ENCODE data around the gene KCNE5.
"Not testable (repeated sequence)": the region's sequence is repeated elsewhere in the genome, so short reads cannot be mapped to it uniquely, and the experiment has no call there.

The KCNE5 gene, protein sequence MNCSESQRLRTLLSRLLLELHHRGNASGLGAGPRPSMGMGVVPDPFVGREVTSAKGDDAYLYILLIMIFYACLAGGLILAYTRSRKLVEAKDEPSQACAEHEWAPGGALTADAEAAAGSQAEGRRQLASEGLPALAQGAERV

DNA sequence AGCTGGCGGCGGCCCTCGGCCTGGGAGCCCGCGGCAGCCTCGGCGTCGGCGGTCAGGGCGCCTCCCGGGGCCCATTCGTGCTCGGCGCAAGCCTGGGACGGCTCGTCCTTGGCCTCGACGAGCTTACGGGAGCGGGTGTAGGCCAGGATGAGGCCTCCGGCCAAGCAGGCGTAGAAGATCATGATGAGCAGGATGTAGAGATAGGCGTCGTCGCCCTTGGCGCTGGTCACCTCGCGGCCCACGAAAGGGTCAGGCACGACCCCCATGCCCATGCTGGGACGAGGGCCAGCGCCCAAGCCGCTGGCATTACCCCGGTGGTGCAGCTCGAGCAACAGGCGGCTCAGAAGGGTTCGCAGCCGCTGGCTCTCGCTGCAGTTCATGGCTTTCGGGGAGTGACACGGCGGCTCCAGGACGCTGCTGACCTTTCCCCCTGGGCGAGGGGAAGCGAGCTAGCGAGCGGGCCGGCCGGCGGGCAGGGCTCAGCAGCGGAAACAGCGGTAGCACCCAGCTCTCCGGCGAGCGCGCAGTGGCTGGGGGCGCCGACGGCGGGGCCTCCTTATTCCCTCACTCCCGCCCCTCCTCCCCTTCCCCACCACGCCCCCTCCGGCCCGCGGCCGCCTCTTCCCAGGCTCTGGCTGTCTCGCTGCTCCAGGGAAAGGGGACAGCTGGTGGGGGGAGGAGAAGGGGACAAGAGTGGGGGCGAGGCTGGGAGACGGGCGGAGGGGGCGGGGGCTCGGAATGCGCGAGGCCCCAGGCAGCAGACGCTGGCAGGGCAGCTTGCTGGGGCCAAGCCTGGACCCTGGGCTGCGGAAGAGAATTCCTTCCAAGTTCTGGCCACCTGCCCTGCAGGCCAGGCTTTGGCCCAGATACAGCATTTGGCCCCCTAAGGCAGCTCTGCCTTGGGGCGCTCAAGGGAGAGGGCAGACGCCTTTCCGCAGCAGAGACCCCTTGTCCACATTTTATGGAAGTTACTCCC lies at the start of gene KCNE5:
TSS of gene KCNE5 (minus strand) at position 532 of the 976 bp plus-strand sequence. CDS start at position 380, 152 bp downstream.
- no peak for DNase-seq

DNA sequence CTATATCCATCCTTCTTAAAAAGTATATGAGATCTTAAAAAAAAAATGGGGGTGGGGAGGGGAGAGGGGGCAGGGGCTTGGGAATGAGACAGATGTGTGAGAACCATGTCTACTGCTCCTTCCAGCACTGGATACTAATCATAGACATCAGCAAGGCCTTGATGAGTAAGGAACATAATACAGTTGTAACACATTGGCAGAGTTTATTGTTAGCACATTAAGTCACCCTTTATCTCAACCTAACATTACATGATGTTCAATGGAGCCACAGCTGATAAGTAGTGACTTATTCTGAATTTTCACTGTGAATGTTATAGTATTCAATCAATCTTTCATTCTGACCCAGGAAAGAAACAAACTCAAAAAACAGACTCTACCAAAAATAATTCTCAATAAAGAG lies 47.3 kb upstream of the KCNE5 start:
- DNase-seq = no peak

DNA sequence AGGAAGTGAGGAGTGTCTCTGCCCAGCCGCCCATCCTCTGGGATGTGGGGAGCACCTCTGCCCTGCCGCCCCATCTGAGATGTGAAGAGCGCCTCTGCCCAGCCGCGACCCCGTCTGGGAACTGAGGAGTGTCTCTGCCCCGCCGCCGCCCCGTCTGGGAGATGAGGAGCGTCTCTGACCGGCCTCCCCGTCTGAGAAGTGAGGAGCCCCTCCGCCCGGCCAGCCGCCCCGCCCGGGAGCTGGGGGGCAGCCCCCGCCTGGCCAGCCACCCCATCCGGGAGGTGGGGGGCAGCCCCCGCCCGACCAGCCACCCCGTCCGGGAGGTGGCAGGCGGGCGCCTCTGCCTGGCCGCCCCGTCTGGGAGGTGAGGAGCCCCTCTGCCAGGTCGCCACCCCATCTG lies 46.2 kb upstream of the KCNE5 start:
- not testable (repeated sequence) for DNase-seq

DNA sequence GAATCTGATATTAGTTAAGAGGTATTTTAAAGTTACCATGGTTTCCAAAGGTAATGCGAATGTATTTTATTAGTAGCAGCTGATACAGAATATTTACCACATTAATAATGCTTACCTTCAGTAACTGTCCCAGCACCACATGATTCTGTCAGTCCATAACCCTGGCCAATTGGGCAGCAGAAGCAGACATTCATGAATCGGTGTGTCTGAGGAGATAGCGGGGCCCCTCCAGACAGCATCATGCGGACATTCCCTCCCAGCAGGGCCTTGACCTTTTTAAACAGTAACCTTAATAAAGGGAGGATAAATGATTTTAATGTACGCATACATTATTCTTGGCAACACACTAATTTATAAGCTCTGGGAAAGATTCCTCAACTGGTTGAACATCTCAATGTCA lies 43.0 kb upstream of the KCNE5 start:
- no peak for DNase-seq

DNA sequence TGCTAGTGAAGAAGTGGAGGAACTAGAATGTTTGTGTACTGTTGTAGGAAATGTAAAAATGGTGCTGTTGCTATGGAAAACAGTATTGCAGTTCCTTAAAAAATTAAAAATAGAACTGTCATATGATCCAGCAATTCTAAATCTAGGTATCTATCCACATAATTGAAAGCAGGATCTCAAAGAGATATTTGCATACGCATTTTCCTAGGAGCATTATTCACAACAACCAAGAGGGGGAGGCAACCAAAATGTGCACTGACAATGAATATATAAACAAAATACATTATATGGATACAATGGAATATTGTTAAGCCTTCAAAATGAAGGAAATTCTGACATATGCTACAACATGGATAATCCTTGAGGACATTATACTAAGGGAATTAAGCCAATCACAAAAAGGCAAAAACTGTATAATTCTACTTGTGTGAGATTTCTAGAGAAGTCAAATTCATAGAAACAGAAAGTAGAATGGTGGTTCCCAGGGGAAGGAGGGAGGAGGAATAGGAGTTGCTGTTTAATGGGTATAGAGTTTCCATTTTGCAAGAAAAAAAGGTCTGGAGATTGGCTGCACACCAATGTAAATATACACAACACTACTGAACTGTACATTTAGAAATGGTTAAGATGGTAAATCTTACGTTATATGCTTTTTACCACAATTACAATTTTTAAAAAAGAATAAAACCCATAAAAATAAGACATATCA lies 35.6 kb upstream of the KCNE5 start:
- DNase-seq = no peak

DNA sequence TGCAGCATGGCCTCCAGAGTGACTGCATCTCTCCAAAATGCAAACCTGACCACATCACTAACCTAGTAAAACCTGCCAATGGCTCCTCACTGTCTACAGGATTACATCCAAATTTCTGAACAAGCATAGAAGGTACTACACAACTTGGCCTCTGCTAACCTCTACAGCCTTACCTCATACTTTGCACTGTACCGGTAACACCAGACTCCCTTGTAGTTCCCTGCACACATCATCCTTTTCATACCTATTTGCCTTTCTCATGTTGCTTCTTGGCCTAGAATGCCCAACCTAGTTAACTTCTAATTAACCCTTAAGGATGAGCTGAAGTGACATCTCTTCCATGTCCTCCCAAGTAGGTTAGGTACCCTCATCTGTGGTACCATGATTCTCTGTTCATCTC lies 33.4 kb upstream of the KCNE5 start:
- DNase-seq = no peak

DNA sequence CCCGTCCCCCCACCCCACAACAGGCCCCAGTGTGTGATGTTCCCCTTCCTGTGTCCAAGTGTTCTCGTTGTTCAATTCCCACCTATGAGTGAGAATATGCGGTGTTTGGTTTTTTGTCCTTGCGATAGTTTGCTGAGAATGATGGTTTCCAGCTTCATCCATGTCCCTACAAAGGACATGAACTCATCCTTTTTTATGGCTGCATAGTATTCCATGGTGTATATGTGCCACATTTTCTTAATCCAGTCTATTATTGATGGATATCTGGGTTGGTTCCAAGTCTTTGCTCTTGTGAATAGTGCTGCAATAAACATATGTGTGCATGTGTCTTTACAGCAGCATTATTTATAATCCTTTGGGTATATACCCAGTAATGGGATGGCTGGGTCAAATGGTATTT lies 32.4 kb upstream of the KCNE5 start:
- DNase-seq = not testable (repeated sequence)

DNA sequence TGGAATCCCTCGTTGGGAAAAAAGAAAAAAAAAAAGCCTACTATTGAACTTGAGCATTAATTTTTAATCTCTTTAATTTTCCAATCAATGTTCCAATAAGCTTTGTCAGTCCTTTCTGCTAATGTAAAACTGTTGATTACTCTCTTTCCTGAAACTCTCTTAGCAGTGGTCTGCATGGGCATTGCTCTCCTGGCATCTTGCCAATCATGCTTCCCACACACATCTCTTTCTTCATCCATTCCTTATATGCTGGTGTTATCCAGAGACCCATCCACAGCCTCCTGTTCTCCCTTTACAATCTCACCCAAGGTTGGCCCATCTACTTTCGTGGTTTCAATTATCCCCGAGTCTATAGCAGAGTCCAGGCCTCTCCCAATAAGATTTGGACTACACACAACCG lies 31.8 kb upstream of the KCNE5 start:
- no peak for DNase-seq

DNA sequence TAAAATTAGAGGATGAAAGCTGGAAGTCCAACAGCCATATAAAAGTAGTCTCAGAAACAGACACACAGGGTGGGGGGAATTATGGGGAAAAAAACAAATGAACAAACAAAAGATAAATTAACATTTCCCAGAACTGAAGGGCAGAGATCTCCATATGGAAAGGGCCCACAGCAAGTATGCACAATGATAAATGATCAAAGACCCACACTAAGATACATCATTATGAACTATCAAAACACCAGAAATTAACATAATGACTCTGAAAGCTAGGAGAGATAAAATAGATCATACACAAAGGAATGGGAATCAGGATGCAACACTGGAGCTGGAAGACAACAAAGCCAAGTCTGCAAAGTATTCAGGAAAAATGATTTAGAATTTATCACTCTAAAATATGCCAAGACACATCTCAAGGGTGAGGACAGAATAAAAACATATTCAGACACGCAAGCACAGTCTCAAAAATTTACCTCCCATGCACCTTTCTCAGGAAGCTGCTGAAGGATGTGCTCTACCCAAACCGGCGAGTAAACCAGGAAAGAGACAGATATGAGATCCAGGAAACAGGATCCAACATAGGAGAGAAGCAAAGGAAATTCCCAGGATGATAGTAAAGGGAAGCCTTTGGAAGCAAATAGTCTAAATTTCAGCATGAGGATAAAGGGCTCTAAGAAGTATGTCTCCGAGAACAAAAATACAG lies 30.7 kb upstream of the KCNE5 start:
- DNase-seq = no peak

DNA sequence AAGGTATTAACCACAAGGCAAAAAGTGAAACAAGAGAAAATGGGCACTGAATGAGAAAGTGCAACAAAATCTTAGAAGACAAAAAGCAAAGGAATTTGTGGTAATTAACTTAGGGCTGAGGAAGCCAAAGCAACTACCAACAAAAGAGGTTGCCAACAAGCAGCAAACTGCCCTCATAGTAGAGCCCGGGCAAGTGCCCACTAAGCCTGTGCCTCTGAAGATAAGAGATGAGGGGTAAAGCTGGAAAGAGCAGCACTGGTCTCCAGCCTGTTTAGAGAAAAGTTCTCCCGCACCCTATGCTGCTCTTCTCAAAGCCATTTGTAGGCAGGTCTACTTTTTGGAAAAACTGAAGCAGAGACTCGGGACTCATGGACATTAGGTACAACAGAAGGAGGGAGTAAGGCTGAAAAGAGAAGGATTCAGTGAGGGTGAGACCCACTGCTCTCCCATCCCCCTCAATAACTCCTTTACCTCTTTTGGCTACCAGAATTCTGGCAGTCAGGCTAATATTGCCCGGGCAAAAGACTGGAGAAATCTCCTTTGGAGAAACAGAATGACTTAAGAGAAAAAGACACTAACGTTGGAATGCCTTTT lies 29.6 kb upstream of the KCNE5 start:
- no peak for DNase-seq

DNA sequence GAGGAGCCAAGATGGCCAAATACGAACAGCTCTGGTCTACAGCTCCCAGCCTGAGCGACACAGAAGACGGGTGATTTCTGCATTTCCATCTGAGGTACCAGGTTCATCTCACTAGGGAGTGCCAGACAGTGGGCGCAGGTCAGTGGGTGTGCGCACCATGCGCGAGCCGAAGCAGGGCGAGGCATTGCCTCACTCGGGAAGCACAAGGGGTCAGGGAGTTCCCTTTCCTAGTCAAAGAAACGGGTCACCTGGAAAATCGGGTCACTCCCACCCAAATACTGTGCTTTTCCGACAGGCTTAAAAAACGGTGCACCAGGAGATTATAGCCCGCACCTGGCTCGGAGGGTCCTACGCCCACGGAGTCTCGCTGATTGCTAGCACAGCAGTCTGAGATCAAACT lies 19.7 kb upstream of the KCNE5 start:
- DNase-seq = not testable (repeated sequence)

DNA sequence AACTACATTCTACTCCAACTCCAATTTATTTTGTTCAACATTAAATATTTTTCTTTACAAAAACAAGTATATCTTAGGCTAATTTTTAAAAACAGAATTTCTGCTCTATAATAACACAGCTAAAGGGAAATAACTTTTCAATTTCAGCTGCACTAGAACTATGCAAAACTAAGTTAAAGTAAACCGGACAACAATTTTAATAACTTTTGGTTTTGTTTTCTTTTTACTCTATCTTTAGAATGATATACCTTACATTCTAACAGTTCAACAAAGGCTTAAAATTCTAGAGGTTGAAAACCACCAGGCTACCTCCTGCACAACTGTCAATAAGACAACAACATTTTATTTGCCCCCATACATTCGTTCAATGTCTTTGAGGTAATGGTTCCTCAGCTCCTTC lies 18.7 kb upstream of the KCNE5 start:
- no peak for DNase-seq

DNA sequence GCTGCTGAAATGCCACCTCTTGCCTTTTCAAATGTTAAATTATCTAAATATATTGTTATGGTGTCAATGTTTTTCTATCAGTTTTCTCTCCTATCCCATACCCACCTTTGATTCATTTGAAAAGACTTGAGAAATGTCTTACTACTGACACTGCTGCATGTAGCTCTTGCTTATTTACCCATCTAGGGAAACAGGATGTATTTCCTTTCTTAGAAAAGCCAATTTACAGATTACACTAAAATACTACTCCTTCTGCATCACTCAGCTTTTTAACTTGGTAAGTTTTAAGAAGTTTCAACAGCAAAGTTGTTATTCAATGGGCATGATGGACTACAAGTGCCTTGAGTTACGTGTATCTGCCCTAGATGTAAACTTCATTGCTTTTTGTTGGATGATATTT lies 13.2 kb upstream of the KCNE5 start:
- no peak for DNase-seq

DNA sequence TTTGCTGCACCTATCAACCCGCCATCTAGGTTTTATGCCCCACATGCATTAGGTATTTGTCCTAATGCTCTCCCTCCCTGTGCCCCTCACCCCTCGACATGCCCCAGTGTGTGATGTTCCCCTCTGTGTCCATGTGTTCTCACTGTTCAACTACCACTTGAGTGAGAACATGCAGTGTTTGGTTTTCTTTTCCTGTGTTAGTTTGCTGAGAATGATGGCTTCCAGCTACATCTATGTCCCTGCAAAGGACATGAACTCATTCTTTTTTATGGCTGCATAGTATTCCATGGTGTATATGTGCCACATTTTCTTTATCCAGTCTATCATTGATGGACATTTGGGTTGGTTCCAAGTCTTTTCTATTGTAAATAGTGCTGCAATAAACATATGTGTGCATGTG lies 12.5 kb upstream of the KCNE5 start:
- not testable (repeated sequence) for DNase-seq

DNA sequence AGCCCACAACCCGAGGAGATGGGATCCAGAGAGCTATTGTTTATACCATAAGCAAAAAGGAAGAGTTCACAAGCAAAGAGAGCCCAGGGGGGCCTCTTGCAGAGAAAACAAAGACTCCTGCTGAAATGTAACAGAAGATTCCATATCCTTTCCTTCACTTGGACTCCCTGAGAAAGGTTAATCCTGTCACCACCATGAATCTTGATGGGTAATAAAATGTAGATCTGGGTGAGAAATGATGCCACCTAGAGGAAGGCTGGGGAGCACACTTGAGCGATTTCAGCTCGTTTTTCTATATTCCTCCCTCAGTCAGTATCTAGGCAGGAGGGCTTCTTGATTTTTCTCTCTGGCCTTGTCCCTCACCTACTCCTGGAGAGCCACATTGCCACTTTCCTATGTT lies 10.2 kb upstream of the KCNE5 start:
- DNase-seq = no peak

DNA sequence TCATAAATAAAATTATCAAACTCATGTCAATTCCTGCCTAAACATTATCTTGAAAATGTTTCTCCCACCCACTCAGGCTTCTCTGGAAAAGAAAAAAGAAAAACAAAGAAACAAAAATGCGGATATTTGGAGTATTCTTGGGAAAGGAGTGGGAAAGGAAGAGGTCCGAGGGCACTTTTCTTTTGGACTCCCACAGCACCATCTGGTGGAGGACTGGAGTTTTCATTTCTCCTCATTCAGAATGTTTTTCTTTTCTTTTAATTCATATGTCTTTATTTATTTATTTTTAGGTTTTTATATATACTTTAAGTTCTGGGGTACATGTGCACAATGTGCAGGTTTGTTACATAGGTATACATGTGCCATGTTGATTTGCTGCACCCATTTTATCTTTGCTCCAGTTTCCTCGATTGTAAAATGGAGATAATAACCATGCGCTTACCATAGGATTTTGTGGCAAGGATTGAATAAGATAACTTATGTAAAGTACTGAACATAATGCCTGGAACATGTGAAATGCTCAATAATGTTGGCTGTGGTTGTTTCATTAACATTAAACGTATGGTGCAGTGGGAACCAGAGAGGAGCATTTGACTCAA lies 8.0 kb upstream of the KCNE5 start:
- no peak for DNase-seq

DNA sequence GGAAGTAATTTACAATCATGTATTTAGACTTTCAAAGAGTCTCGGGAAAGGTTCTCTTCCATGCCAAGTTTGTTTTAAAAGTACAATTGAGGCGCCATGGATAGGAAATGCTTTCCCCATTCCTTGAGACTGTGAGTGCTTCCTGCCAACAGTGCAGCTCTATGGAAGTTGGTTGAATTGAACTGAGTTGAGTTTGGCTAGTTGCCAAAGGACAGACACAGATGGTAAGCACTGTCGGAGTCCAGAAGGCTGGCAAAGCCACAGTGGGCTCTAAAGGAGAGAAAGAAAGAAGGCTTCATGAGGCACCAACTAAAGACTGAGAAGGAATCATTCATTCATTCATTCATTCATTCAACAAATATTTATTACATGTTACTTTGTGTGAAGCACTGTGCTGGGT lies 4.3 kb upstream of the KCNE5 start:
- DNase-seq = no peak

DNA sequence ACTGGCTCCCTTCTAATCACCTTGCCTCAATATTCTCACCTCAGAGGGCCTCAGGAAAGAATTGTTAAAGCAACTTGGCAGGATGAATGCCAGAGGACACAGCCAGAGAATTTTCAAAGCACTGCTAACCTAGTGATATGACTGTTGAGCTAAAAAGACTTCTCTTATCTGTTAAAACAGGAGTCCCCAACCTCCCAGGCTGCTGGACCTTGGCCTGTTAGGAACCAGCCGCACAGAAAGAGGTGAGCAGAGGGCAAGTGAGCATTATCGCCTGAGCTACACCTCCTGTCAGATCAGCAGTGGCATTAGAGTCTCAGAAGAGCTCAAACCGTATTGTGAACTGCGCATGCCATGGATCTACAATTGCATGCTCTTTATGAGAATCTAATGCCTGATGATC lies 1.7 kb upstream of the KCNE5 start:
- no peak for DNase-seq

DNA sequence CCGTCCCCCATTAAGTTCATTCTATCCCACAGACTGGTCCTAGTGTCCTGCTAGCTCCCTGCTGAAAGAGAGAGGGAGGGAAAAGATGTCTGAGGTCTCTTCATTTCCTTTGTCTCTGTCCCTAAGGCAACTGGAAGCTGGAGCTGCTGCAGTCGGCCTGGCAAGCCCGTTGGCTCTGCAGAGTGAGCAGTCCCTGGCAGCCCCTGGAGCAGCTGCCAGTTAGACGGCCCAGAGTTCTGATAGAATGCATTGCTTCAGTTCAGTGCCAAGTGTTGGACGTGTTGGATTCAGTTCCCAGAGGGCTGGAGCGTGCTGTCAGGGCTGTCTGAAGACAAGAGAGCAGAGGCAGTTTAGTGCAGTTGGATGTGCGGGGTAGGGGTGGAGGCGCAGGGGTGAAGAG lies 975 bp downstream of the KCNE5 start:
- DNase-seq = no peak

DNA sequence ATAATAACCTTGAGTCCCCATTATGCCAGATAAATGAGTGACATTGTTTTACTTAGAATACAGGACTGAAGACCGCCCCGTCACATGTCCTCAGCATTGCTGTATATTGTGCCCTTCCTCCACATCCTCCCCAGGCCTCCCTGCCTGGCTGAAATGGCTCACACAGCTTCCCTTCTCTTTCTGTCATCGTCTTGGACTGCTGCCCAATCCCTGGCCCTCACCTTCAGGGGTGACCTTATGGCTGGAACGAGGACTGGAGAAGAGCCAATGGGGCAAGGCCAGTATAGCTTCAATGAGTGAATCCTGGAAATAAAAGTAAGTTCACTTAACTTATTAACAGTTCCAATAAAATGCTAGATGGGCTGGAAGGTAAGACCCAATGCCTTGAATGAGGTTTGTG lies 2.7 kb downstream of the KCNE5 start:
- DNase-seq = no peak

DNA sequence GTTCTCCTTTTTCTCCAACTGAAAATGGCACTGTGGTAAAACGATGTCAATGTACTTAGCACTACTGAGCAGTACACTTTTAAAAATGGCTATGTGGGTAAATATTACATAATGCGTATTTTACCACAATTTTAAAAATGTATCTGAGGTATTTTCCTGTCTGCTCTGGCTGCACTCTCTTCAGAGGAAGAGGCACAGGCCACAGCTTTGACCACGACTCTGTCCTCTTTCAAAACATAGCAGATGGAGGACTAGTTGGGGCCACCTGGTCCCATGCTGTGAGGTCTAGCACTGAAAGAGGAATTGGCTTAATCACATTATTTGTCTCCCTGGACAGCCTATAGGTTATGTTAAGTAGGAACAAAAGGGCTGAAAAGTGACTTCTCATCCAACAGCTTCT lies 5.2 kb downstream of the KCNE5 start:
- DNase-seq = no peak

DNA sequence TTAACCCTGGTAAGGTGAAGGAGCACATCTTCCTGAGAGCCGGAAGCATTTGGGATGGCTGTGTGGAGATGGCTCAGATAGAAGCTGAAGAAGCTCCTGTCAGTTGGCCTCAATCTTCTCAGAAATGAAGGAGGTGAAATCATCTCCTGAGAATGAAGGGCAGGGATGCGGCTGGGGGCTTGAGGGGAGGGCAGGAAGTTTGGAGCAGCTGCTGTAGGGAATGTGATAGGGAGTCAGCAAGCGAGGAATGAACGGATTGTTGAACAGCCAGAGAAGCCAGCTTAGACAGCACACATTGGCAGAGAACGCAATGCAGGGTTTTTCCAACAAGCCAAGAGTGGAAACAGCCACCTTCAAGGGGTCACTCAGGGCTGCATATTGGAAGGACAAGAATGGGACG lies 10.0 kb downstream of the KCNE5 start:
- no peak for DNase-seq

Measured in CD4-positive, alpha-beta T cell treated with Interleukin-17A for 4 hours (primary cell).